GM12801 (cell line): ENCODE data around the gene EDRF1.

ENCODE experiments used
- TF ChIP-seq, protein P1 (sequence below): IDR thresholded peaks from one replicate; pipeline ENCODE4 v1.5.1; 2011; ENCODE audit warnings: control low read depth; ENCODE audit not compliant: insufficient read length; ENCODE audit errors: extremely low read depth

The EDRF1 gene

DNA sequence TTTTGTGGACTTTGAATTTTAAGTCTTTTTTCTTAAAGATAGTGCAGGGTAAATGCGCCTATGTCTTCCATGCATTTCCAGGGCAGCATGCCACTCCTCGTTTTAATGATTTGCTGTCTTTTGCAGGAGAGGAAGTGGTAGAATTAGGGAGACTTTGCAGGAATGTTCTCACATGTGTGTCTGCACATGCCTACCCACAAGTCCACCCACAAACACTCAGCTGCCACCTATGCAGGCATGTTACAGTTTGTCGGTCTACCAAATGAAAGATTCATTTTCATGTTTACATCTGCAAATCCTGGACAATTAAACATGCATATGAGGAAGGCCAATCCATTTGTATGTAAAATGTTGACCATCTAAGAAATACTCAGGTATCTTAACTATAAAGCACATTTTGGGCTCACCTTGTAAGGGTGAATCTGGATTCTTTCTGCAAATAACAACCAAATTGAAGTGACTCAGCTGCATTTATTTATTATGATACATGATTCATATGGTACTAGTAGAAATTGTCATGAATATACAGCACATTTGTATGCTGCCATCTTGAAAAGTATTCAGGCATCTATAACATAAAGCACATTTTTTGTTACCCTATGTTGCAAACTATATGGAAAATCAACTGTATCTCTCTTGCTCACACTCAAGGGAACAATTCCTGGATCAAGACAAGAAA is 31.9 kb upstream of the EDRF1 start:
- TF ChIP-seq, protein P1, sequence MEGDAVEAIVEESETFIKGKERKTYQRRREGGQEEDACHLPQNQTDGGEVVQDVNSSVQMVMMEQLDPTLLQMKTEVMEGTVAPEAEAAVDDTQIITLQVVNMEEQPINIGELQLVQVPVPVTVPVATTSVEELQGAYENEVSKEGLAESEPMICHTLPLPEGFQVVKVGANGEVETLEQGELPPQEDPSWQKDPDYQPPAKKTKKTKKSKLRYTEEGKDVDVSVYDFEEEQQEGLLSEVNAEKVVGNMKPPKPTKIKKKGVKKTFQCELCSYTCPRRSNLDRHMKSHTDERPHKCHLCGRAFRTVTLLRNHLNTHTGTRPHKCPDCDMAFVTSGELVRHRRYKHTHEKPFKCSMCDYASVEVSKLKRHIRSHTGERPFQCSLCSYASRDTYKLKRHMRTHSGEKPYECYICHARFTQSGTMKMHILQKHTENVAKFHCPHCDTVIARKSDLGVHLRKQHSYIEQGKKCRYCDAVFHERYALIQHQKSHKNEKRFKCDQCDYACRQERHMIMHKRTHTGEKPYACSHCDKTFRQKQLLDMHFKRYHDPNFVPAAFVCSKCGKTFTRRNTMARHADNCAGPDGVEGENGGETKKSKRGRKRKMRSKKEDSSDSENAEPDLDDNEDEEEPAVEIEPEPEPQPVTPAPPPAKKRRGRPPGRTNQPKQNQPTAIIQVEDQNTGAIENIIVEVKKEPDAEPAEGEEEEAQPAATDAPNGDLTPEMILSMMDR = no peak

DNA sequence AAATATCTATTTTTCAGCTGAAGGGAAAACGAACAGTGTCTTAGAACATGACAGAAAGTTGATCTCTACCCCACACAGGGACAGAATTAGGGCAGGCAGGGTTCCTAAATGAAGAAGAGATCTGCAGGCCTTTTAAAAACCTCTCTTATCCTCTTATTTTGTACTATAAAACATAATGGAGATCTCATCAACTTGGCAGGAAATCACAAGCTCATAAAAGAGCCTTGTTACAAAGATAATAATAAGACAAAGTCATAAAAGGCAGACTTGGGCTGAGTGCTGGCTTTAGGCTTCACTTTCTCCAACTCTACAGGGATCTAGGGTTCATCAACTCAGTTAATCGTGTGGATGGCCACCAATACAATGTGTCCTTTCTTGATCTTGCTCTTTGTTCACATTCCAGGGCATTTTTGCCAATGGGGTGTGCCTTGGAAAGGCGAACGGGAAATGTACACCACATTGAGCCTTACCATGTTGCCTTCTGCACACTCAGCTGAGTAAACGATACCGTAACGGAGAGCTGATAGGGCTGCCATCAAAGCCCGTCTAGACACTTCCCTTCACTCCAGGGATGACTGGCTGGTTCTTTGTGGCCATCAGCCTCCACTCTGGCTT is 29.4 kb upstream of the EDRF1 start:
- TF ChIP-seq, protein P1 = no peak

DNA sequence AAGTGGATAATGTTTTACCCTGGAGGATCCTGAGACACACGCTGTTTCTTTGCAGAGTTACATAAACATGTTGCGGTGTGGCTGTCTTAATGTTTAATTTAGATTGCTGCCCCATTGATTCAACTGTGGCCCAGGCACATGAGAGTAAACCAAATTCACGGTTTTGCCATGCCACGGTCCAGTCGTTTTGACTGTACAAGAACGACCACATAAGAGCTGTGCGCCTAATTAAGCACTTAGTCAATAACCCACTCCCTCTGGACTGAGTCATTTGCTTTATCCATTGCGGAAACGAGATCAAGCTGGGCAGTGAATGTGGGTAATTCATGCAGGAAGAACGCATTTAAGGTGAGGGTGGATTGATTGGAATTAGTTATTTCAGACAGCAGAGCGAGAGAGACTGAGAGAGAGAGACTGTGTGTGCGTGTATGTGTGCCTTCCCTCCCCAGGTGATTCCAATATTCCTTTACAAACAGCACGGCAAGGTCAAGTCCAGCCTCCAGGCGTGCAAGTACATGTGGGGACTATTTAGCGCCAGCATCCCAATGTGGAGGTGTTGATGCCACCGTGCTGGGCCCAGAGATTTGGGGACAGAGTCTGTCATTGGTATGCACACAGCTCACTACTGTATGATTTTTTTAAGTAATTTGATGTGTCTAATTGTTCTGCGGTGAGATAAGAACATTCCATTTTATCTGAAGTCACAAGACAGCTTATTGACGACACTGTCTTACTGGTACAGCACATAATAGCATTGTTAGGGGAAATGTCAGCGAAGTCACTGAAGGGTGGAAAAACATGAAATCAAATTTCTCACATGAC is 28.1 kb upstream of the EDRF1 start:
- TF ChIP-seq, protein P1 = no peak

DNA sequence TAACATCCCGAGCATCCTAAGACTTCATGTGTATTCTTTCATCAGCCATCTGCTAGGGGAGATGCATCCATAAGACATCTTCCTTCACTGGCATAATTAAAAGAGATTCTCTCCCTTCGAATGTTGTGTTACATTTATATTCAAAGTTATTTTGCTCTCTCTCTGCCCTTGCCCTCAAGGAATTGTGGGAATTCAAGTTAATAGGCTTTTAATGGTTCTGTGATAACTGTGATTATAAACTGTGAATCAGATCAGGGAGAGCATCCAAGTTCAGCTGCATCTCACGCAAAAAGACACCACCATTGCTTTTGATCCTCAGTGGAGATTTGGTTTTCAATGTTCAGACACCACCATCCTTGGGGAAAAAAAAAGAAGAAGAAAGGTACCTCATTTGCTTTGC is 27.3 kb upstream of the EDRF1 start:
- TF ChIP-seq, protein P1 = no peak

DNA sequence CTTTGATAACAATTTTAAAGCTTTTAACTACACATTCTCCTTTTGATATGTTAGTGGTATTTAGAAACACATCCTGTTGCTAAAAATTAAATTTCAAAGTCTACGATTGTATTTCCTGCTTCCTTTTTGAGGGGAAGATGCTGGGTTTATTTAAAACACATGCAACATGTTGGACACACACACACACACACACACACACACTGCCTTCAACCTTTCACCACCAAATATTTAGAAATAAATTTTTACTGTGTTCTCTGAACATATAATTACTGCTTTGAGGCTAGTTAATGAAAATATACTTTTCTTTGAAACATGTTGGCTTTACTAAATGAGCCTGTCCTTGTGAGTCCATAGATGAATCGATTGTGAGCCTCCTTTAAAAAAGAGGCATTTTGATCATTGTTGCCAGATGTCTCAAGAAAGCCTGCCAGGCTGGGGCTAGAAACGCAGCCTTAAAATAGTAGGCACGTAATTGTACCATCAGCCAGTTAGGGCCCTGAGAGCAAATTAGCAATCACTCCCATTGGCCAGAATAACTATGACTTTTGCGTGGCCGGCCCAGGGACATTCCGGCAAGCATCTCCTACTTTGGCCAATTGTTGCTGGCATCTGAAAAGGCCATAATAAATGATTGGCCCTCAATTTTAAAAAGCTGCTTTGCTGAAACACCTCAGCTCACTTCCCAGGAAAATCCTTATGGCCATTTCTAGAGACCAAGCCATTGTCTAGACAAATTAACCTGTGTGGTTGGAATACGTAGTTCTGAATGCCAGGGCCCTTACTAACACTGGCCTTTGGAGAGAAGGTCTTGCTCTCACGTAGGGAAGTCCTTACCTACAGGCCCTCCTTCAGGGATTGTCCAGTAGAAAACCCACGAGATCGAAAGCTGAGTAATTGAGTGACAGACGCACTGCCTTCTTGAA is 26.6 kb upstream of the EDRF1 start:
- TF ChIP-seq, protein P1 = no peak

DNA sequence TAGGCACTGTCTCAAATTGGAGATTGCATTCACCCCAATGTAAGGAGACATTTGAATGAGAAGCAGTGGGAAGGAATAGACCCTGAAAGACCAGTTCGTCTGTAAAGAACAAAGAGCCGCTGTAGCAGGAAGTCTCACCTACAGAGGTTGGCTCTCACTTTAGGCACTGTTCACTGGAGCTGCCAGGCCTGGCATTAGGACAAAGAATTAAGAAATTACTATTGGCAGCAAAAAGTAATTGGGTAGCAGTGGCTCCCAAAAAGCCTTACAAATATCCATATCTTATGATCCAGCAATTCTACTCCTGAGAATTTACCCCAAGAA is 26.0 kb upstream of the EDRF1 start:
- TF ChIP-seq, protein P1 = no peak

DNA sequence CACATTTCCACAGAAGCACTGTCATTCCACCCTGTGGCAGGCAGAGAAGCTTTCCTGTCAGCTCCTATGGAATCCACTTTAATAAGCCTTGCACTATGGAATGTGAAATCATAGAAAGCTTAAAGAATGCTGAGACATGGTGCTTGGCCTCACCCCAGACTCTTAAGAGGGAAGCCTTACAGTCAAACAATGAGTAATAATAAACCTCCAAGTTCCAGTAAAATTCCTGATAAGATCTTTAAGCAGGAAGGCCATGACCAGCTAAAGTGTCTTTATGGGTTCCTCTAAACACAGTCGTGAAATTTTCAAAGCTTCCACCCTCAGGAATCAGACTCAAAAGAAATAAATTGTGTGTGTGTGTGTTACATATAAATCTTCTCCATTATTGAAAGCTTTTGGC is 24.6 kb upstream of the EDRF1 start:
- TF ChIP-seq, protein P1 = no peak
